ENCODE measurements around the gene CD93. TPM values are rescaled to one million over a fixed set of nuclear protein-coding genes. Genes with fewer than 3 reads are reported as not detected.

The CD93 gene
- total and polyA plus RNA-seq, 2 of the 8 experiments (the other 6 are each of a cell fraction or from before 2014, with no cell fraction given): under 0.01 to 0.07 TPM

- no peaks in the 10 kb centered on the region for H4K20me1 ChIP-seq (replicated peaks in 1 of 2; ENCODE audit: control insufficient read depth in 1 of 2, insufficient read depth in 2 of 2, low read length in 2 of 2)
- no peak overlapping the region for H2BK15ac ChIP-seq (ENCODE audit: low read length)
- no peak overlapping the region for H3K14ac ChIP-seq (ENCODE audit: insufficient read length)
- H2AFZ ChIP-seq (ENCODE audit: low read length): no peak overlapping the region
- H3K4me1 ChIP-seq (replicated peaks in 1 of 4; ENCODE audit: control insufficient read depth in 3 of 4, insufficient read depth in 4 of 4, low read length in 3 of 4): no peaks in the 10 kb centered on the region
- no peak overlapping the region for H2BK20ac ChIP-seq (ENCODE audit: low read length)
- H3K4ac ChIP-seq (replicated peaks; ENCODE audit: insufficient read length, low read depth, low read length): no peak overlapping the region
- H3K4me2 ChIP-seq (ENCODE audit: insufficient read depth in 1 of 2, low read depth in 2 of 2, low read length in 2 of 2): no peak overlapping the region
- ChIA-PET POLR2A (ENCODE audit: partially characterized antibody) (interaction anchor here (1.3 kb wide), 1 partner anchor 9 kb away, joined by 3 read pairs; no protein-coding TSS in a partner anchor), CTCF (ENCODE audit: partially characterized antibody) (interaction anchor here (1.0 to 1.8 kb wide), 4 partner anchors 12 to 90 kb away, joined by 3 to 5 read pairs (median 4); no protein-coding TSS in a partner anchor)
- WGBS, 2 experiments (ENCODE audit: extremely low coverage in 1 of 2, insufficient coverage in 1 of 2, insufficient read length in 1 of 2, insufficient replicate concordance in 2 of 2, low coverage in 1 of 2, low lambda C conversion rate in 2 of 2, missing lambda C conversion rate in 1 of 2): 95% methylated on average over 16 of the region's 16 CpGs; no CpG with 5 or more reads in 1 of the 2 experiments
- H3K23ac ChIP-seq (ENCODE audit: insufficient read length): no peak overlapping the region
- no peak overlapping the region for H3K56ac ChIP-seq (replicated peaks; ENCODE audit: insufficient read length, low read depth, low read length)
- H4K91ac ChIP-seq (replicated peaks; ENCODE audit: insufficient read length, low read length): no peak overlapping the region
- no peak overlapping the region for H3K27ac ChIP-seq (ENCODE audit: low read depth, low read length)
- H3K9ac ChIP-seq (replicated peaks in 1 of 4; ENCODE audit: extremely low read depth in 1 of 4, low read depth in 3 of 4, low read length in 3 of 4): no peak overlapping the region
- DNase-seq (ENCODE audit: low read depth in 1 of 2, low spot score in 2 of 2) (no peak), FAIRE-seq (no peak)
- no peak overlapping the region for H2AK5ac ChIP-seq (ENCODE audit: low read depth, low read length)
- H2BK5ac ChIP-seq (ENCODE audit: low read depth, low read length): no peak overlapping the region
- no peak overlapping the region for H3K4me3 ChIP-seq (ENCODE audit: extremely low read depth in 1 of 4, insufficient read depth in 2 of 4, low read depth in 3 of 4, low read length in 4 of 4)
- no peaks in the 10 kb centered on the region for H3K79me2 ChIP-seq (ENCODE audit: control insufficient read depth in 1 of 2, insufficient read depth in 2 of 2, low read length in 2 of 2)
- no peaks in the 10 kb centered on the region for H3K9me3 ChIP-seq (ENCODE audit: insufficient read depth in 2 of 2, low read depth in 1 of 2, low read length in 1 of 2)
- no peaks in the 10 kb centered on the region for H3K36me3 ChIP-seq (ENCODE audit: control insufficient read depth in 2 of 4, insufficient read depth in 4 of 4, low read length in 3 of 4)
- no peak overlapping the region for H3K18ac ChIP-seq (ENCODE audit: extremely low read depth, low read length)
- no peaks in the 10 kb centered on the region for H3K79me1 ChIP-seq (ENCODE audit: low read depth, low read length)
- H3K27me3 ChIP-seq (replicated peaks in 1 of 4; ENCODE audit: control insufficient read depth in 3 of 4, extremely low read depth in 1 of 4, insufficient read depth in 3 of 4, low read length in 3 of 4): no peaks in the 10 kb centered on the region
- no peak overlapping the region for H2BK120ac ChIP-seq (replicated peaks; ENCODE audit: low read depth, low read length)
- H3K23me2 ChIP-seq (ENCODE audit: low read depth, low read length): no peaks in the 10 kb centered on the region
- no peak overlapping the region for H4K5ac ChIP-seq (ENCODE audit: insufficient read length, low read depth, low read length)
- TF ChIP-seq USF2 (IDR thresholded peaks at IDR 0.05; ENCODE audit: low read length): no peak
- TF ChIP-seq E2F6 (IDR thresholded peaks at IDR 0.05): no peak
- TF ChIP-seq MAFK (IDR thresholded peaks at IDR 0.05; ENCODE audit: low read depth, low read length): no peak
- no peak overlapping the region for H4K8ac ChIP-seq (ENCODE audit: extremely low read depth, insufficient read depth, low read length)
- no peak overlapping the region for H2BK12ac ChIP-seq (ENCODE audit: low read depth, low read length)
Measured at GRCh38 chr20:23111307-23111943, 25.3 kb upstream of the CD93 start.

Data from H1 (cell line).